Neural crest cell (in vitro differentiated cells): Measurements from ENCODE around the gene LLCFC1. TPM values are rescaled to one million over a fixed set of nuclear protein-coding genes. Genes with fewer than 3 reads are reported as not detected.

Experiments
- DNase-seq: peaks from one replicate; pipeline ENCODE4 v3.0.0; 2021; ENCODE audit warnings: low read depth, mixed read lengths, low spot score
- H3K27ac Mint-ChIP-seq: one replicate; pipeline ENCODE4 v1.8.0; 2021; ENCODE audit warnings: mild to moderate bottlenecking, mixed read lengths; ENCODE audit not compliant: unreplicated experiment
- H3K27me3 Mint-ChIP-seq: 2 replicates; pipeline ENCODE4 v1.8.0; 2021; ENCODE audit warnings: low read depth, mild to moderate bottlenecking, mixed read lengths
- H3K36me3 Mint-ChIP-seq: 2 replicates; pipeline ENCODE4 v1.8.0; 2021; ENCODE audit warnings: low read depth, mild to moderate bottlenecking, mixed read lengths
- H3K4me1 Mint-ChIP-seq: 2 replicates; pipeline ENCODE4 v1.8.0; 2021; ENCODE audit warnings: mixed read lengths
- H3K4me3 Mint-ChIP-seq: one replicate; pipeline ENCODE4 v1.8.0; 2021; ENCODE audit warnings: mild to moderate bottlenecking, mixed read lengths
- H3K9me3 Mint-ChIP-seq: 2 replicates; pipeline ENCODE4 v1.8.0; 2021; ENCODE audit warnings: mixed read lengths
- total RNA-seq: library from RNA; stranded (reverse); gene quantifications from 2 replicates; pipeline ENCODE4 v1.2.1, GENCODE V29; 2021
- TF ChIP-seq, protein P1 (sequence below): fragments of 200-600 bp; sonication (generic); conservative IDR thresholded peaks from 2 replicates; pipeline ENCODE4 v1.5.0; 2021; ENCODE audit warnings: antibody characterized with exemption, mild to moderate bottlenecking

Gene LLCFC1
- total RNA-seq, 1 donor from 2014 or later: not detected

DNA sequence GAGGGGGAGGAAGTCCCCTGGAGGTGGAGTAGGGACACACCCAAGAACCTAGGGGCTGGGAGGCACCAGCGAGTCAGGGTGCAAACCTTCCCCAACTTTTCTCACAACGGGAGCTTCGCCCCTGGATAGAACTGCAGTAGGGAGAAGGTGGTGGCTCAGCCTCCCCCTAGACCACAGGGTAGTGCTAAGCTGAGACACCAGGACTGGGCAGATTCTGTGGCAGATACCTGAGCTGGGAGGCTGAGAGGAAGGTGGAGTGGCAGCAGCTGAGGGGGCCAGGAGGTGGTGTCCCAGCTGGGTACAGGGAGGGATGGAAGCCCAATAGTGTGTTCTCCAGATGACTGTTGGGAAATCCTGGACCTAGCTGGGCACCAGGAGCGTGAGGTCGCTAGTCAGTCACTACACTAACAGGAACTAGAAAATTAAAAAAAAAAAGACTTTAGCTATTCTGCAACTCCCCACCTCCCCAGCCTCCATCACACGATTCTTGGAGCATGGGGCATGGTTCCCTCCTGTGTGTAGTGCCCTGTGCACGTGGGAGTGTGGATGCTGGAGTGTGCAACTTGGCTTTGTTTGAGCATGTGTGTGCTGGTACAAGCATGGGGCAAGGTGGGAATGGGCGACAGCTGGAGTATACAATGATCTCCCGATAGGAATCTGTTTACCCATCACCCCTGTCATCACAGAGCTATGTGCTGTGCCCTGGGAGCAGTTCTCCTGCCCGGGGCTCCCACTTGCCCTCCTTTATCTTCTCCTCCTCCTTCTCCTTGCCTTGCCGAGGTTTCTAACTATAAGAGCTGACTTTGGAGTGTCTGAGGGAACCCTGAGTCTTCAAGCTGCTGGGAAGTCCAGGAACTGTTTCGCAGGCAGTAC is 44.9 kb upstream of the LLCFC1 start:
- H3K4me3 Mint-ChIP-seq: no peak overlapping the region
- no peaks in the 10 kb centered on the region for H3K36me3 Mint-ChIP-seq
- TF ChIP-seq, protein P1, sequence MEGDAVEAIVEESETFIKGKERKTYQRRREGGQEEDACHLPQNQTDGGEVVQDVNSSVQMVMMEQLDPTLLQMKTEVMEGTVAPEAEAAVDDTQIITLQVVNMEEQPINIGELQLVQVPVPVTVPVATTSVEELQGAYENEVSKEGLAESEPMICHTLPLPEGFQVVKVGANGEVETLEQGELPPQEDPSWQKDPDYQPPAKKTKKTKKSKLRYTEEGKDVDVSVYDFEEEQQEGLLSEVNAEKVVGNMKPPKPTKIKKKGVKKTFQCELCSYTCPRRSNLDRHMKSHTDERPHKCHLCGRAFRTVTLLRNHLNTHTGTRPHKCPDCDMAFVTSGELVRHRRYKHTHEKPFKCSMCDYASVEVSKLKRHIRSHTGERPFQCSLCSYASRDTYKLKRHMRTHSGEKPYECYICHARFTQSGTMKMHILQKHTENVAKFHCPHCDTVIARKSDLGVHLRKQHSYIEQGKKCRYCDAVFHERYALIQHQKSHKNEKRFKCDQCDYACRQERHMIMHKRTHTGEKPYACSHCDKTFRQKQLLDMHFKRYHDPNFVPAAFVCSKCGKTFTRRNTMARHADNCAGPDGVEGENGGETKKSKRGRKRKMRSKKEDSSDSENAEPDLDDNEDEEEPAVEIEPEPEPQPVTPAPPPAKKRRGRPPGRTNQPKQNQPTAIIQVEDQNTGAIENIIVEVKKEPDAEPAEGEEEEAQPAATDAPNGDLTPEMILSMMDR: no peak
- peaks cover 11% of the 10 kb centered on the region for H3K4me1 Mint-ChIP-seq
- peak overlapping the region; percentile 89 for H3K27ac Mint-ChIP-seq
- no peak for DNase-seq
- H3K9me3 Mint-ChIP-seq: peaks cover 3% of the 10 kb centered on the region
- H3K27me3 Mint-ChIP-seq: peaks cover 9% of the 10 kb centered on the region

DNA sequence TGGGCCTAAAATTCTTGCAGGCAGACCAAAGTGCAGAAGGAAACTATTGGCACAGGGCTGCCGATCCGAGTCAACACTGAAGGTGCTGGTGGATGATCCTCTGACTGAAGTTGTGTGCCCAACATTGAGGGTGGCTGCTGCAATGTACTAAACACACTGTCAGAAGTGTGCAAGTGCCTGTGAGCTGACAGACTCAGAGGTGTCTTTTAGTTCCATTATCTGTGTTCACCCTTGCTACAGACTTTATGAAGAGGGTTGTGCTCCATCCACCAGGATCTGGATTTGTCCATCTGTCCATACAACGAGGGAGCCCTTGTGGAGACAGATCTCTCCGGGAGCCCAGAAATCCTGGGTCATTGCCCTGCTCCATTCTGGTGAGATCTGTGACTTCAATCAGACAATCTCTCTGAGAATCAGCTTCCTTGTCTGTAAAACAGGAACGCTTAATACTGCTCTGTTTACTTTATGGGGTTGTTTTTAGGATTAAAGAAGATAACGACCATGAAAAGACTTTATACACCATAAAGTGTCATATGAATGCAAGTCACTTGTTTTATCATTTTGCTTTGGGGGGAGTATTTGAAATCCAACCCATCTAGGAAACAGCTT is 44.2 kb upstream of the LLCFC1 start:
- H3K4me3 Mint-ChIP-seq: no peak overlapping the region
- peaks cover 6% of the 10 kb centered on the region for H3K4me1 Mint-ChIP-seq
- H3K36me3 Mint-ChIP-seq: no peaks in the 10 kb centered on the region
- TF ChIP-seq, protein P1: no peak
- H3K27me3 Mint-ChIP-seq: peaks cover 16% of the 10 kb centered on the region
- H3K9me3 Mint-ChIP-seq: peaks cover 3% of the 10 kb centered on the region
- DNase-seq: no peak
- peak overlapping the region; percentile 89 for H3K27ac Mint-ChIP-seq

DNA sequence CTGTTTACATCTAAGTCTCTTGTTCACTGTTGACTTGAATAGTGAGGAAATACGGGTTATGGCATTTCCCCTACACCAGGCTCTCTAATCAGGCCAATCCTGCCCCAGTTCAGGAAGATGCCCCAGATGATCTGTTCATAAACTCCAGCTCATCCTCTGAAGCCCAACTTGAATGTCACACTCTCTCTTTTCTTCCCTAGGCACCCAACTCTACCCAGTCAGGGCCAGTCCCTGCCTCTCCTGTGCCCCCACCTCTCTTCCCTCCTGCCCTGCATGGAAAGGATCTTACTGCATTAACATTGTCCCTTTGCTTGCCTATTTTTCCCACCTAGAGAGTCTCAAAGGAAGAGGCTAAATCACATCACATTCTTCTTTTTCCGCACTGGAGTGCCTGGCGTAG is 43.1 kb upstream of the LLCFC1 start:
- DNase-seq: no peak
- Mint-ChIP-seq H3K27ac (no peak overlapping the region), H3K36me3 (no peaks in the 10 kb centered on the region), H3K27me3 (peaks cover 20% of the 10 kb centered on the region), H3K4me1 (no peaks in the 10 kb centered on the region), H3K4me3 (no peak overlapping the region), H3K9me3 (no peaks in the 10 kb centered on the region)
- TF ChIP-seq, protein P1: no peak

DNA sequence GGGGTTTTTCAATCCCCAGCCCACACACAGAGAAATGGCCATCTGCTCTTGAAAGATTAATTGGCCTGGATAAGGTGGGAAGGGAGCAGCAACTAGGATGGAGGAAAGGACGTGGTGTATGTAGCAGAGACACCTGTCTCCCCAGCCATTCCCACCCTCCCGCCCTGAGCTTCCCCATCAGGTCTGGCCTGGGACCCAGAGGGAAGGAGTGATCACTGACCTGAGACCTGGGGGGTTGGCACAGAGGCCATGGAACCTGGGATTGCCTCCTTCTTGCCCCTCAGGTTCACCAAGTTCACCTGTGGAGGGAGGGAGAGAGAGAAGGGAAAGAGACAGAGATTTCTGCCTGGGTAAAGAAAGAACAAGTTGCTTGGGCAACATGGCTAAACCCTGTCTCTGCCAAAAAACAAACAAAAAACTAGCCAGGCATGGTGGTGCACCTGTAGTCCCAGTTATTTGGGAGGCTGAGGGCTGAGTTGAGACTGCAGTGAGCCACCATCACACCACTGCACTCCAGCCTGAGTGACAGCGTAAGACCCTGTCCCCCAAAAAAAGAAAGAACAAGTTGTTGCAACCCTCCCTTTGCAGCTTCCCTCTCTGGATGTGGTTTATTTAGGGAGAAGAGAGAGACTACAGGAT is 42.4 kb upstream of the LLCFC1 start:
- DNase-seq: no peak
- Mint-ChIP-seq H3K4me1 (no peaks in the 10 kb centered on the region), H3K36me3 (no peaks in the 10 kb centered on the region), H3K27ac (no peak overlapping the region), H3K27me3 (peaks cover 26% of the 10 kb centered on the region), H3K9me3 (no peaks in the 10 kb centered on the region), H3K4me3 (no peak overlapping the region)
- TF ChIP-seq, protein P1: no peak

DNA sequence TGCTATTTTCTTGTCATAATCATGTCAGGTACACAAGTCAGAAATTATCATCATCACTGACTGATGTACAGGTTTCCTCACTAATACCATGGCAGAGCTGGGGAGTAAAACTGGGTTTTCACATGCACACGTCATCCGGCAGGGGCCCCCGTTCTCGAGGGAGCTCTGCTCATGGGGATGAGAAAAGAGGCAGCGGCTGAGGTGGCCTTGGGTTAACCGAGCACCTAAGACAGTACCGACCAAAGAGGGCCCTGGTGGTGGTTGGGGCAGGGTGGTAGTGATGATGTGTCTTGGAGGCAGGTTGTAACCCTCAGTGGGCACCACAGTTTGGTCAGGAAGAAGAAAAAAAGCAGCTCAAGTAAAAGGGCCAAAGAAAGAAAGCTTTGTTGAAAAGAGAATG is 41.6 kb upstream of the LLCFC1 start:
- H3K4me3 Mint-ChIP-seq: no peak overlapping the region
- H3K9me3 Mint-ChIP-seq: peaks cover 6% of the 10 kb centered on the region
- peaks cover 32% of the 10 kb centered on the region for H3K27me3 Mint-ChIP-seq
- H3K27ac Mint-ChIP-seq: no peak overlapping the region
- TF ChIP-seq, protein P1: no peak
- H3K36me3 Mint-ChIP-seq: peaks cover 2% of the 10 kb centered on the region
- no peaks in the 10 kb centered on the region for H3K4me1 Mint-ChIP-seq
- DNase-seq: no peak
